Loucy (cell line): ENCODE data around the gene SLC39A5.

Experiments used
- H2AFZ ChIP-seq: fragments of 200-600 bp; sonication (generic); 2 replicates; pipeline ENCODE4 v1.6.0; 2016; ENCODE audit warnings: antibody characterized with exemption, mild to moderate bottlenecking, low read length, moderate library complexity
- H3F3A ChIP-seq: fragments of 200-600 bp; 2 replicates; pipeline ENCODE4 v1.6.0; 2016; ENCODE audit warnings: antibody characterized with exemption, low read depth, mild to moderate bottlenecking
- H3K27me3 ChIP-seq: fragments of 200-600 bp; sonication (generic); 2 replicates; pipeline ENCODE4 v1.6.1; 2014; ENCODE audit warnings: low read length, mild to moderate bottlenecking; ENCODE audit not compliant: insufficient read depth, poor library complexity, severe bottlenecking
- H3K36me3 ChIP-seq: fragments of 200-600 bp; sonication (generic); 2 replicates; pipeline ENCODE4 v1.6.1; 2016; ENCODE audit warnings: low read length; ENCODE audit not compliant: insufficient read depth
- H3K4me1 ChIP-seq: fragments of 200-600 bp; sonication (generic); 2 replicates; pipeline ENCODE4 v1.5.1; 2014; ENCODE audit warnings: low read length, mild to moderate bottlenecking; ENCODE audit not compliant: insufficient read depth, poor library complexity, severe bottlenecking
- H3K4me2 ChIP-seq: fragments of 200-600 bp; sonication (generic); 2 replicates; pipeline ENCODE4 v1.6.0; 2014; ENCODE audit warnings: antibody characterized with exemption, low read length, low read depth, mild to moderate bottlenecking; ENCODE audit not compliant: poor library complexity, severe bottlenecking
- H3K4me3 ChIP-seq: fragments of 200-600 bp; sonication (generic); 2 replicates; pipeline ENCODE4 v1.5.1; 2014; ENCODE audit warnings: low read length, mild to moderate bottlenecking, mixed read lengths; ENCODE audit not compliant: poor library complexity, severe bottlenecking
- H3K79me2 ChIP-seq: fragments of 200-600 bp; sonication (generic); 2 replicates; pipeline ENCODE4 v1.6.1; 2014; ENCODE audit warnings: low read length; ENCODE audit not compliant: insufficient read depth
- H3K9ac ChIP-seq: fragments of 200-600 bp; sonication (generic); 2 replicates; pipeline ENCODE4 v1.6.0; 2014; ENCODE audit warnings: mild to moderate bottlenecking, low read depth, low read length, moderate library complexity; ENCODE audit not compliant: poor library complexity, severe bottlenecking
- H3K9me2 ChIP-seq: fragments of 200-600 bp; sonication (generic); replicated peaks from 2 replicates; pipeline ENCODE4 v1.6.1; 2016; ENCODE audit warnings: low read depth, low read length, mixed read lengths
- H3K9me3 ChIP-seq: fragments of 200-600 bp; sonication (generic); 2 replicates; pipeline ENCODE4 v1.6.1; 2014; ENCODE audit warnings: mild to moderate bottlenecking, antibody characterized with exemption, low read length, low read depth; ENCODE audit not compliant: insufficient read depth
- H4K20me1 ChIP-seq: fragments of 200-600 bp; sonication (generic); 2 replicates; pipeline ENCODE4 v1.6.0; 2014; ENCODE audit warnings: antibody characterized with exemption, low read length, mild to moderate bottlenecking; ENCODE audit not compliant: insufficient read depth, poor library complexity, severe bottlenecking
- CTCF ChIP-seq: fragments of 200-600 bp; sonication (generic); conservative IDR thresholded peaks from 2 replicates; pipeline ENCODE4 v1.5.1; 2014; ENCODE audit warnings: mild to moderate bottlenecking, antibody characterized with exemption, low read length
- EZH2phosphoT487 ChIP-seq: fragments of 200-600 bp; IDR thresholded peaks from 2 replicates; pipeline ENCODE4 v1.6.1; 2018; ENCODE audit warnings: antibody characterized with exemption, mild to moderate bottlenecking, moderate library complexity, borderline replicate concordance

SLC39A5 gene

GRCh38 chr12:56197921-56198635 lies 31.8 kb upstream of the SLC39A5 start:
- H3K36me3 ChIP-seq = no peaks in the 10 kb centered on the region
- H4K20me1 ChIP-seq = no peaks in the 10 kb centered on the region
- H2AFZ ChIP-seq = no peak overlapping the region
- TF ChIP-seq EZH2phosphoT487 (no peak), CTCF (no peak)
- H3K4me1 ChIP-seq = no peaks in the 10 kb centered on the region
- H3K4me3 ChIP-seq = no peak overlapping the region
- no peak overlapping the region for H3K9ac ChIP-seq
- H3K9me2 ChIP-seq = no peaks in the 10 kb centered on the region
- no peak overlapping the region for H3K4me2 ChIP-seq
- no peaks in the 10 kb centered on the region for H3F3A ChIP-seq
- no peaks in the 10 kb centered on the region for H3K27me3 ChIP-seq
- H3K9me3 ChIP-seq = no peaks in the 10 kb centered on the region
- H3K79me2 ChIP-seq = no peaks in the 10 kb centered on the region

DNA sequence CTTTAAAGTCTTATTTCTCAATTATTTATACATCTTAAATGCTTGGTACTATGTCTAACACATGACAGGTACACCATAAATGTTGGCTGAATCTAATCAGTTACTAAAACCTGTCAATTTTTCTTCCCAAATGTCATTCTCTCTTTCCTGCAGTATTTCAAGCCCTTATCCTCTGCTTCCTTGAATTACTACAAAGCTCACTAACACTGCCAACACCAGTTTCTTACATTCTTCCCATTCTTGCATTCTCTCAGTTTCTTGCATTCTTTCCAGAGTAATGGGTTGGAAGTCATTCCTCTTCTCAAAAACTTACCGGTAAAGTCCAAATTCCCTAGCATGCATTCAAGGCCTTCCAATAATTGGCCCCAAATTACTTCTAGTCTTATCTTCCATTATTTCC lies 31.0 kb upstream of the SLC39A5 start:
- H3K9me3 ChIP-seq = no peaks in the 10 kb centered on the region
- H3K9ac ChIP-seq = no peak overlapping the region
- H3K4me1 ChIP-seq = no peaks in the 10 kb centered on the region
- H3K9me2 ChIP-seq = no peaks in the 10 kb centered on the region
- no peaks in the 10 kb centered on the region for H3K27me3 ChIP-seq
- H3K4me2 ChIP-seq = no peak overlapping the region
- H3K4me3 ChIP-seq = no peak overlapping the region
- TF ChIP-seq EZH2phosphoT487 = no peak
- TF ChIP-seq CTCF = no peak
- no peak overlapping the region for H2AFZ ChIP-seq
- no peaks in the 10 kb centered on the region for H3F3A ChIP-seq
- no peaks in the 10 kb centered on the region for H3K36me3 ChIP-seq
- H4K20me1 ChIP-seq = no peaks in the 10 kb centered on the region
- no peaks in the 10 kb centered on the region for H3K79me2 ChIP-seq

DNA sequence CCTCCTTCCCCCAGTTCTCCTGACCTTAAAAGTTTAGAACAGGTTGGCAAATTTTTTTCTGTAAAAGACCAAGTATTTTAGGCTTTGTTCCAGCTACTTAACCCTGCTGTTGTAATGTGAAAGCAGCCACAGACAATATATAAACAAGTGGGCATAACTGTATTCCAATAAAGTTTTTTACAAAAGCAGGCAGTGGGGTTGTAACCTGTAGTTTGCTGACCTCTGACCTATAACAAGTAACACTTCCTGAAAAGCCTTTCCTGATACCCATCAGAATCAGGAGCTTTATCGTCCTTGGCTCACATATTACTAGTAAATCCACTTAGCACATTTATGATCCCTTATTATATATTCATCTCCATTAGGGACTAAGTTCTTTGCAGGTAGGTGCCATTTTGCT lies 27.5 kb upstream of the SLC39A5 start:
- no peak for TF ChIP-seq CTCF
- no peak for TF ChIP-seq EZH2phosphoT487
- no peaks in the 10 kb centered on the region for H3K4me1 ChIP-seq
- no peaks in the 10 kb centered on the region for H3K9me2 ChIP-seq
- H4K20me1 ChIP-seq = no peaks in the 10 kb centered on the region
- H3K9me3 ChIP-seq = no peaks in the 10 kb centered on the region
- H3K36me3 ChIP-seq = peaks cover 20% of the 10 kb centered on the region; the same call in 1 of the 2 replicates
- no peak overlapping the region for H3K4me2 ChIP-seq
- H2AFZ ChIP-seq = no peak overlapping the region
- no peaks in the 10 kb centered on the region for H3K27me3 ChIP-seq
- H3F3A ChIP-seq = no peaks in the 10 kb centered on the region
- H3K4me3 ChIP-seq = no peak overlapping the region
- no peak overlapping the region for H3K9ac ChIP-seq
- no peaks in the 10 kb centered on the region for H3K79me2 ChIP-seq
